SH-SY5Y (cell line): ENCODE measurements around the gene SLC9A4.

Experiments
- GATA2 ChIP-seq: IDR thresholded peaks from 2 replicates; pipeline ENCODE4 v1.6.1; 2011; ENCODE audit warnings: mild to moderate bottlenecking, low read depth, low read length
- GATA3 ChIP-seq: IDR thresholded peaks from 2 replicates; pipeline ENCODE4 v1.6.1; 2011; ENCODE audit warnings: low read depth, mild to moderate bottlenecking, low read length, moderate library complexity

- no peak for TF ChIP-seq GATA2
- no peak for TF ChIP-seq GATA3
These were observed 39.1 kb downstream of the SLC9A4 start for GRCh38 chr2:102512161-102512560.
